Stimulated activated CD8-positive, alpha-beta memory T cell treated with anti-CD3 and anti-CD28 coated beads, Interleukin-4, amount 100 ng/mL, for 1 hour (primary cell): ENCODE measurements around the gene KLHL13.

Source experiments
- DNase-seq, 2 donors: peaks; one replicate each; pipeline ENCODE4 v3.0.0-alpha.2; 2020; ENCODE audit warnings: low read depth in 2 of 2, low spot score in 1 of 2

Gene KLHL13

GRCh38 chrX:117895418-117895817 lies 221.2 kb downstream of the KLHL13 start:
- DNase-seq = no peak

- DNase-seq = no peak
These were observed 224.1 kb downstream of the KLHL13 start for GRCh38 chrX:117892469-117892868.

- no peak for DNase-seq
These were observed 244.8 kb downstream of the KLHL13 start for GRCh38 chrX:117871796-117872195.

- no peak for DNase-seq
These were observed 256.1 kb downstream of the KLHL13 start for GRCh38 chrX:117860517-117860916.

- no peak for DNase-seq
These were observed 261.8 kb downstream of the KLHL13 start for GRCh38 chrX:117854806-117855205.

GRCh38 chrX:117851025-117851424 lies 265.6 kb downstream of the KLHL13 start:
- DNase-seq = no peak
